Hepatocyte (in vitro differentiated cells): ENCODE results near the gene TCAF1. TPM values are rescaled to one million over a fixed set of nuclear protein-coding genes. Genes with fewer than 3 reads are reported as not detected.

Experiments used
- DNase-seq: peaks from one replicate; pipeline ENCODE4 v3.0.0-alpha.2; 2016; ENCODE audit warnings: low spot score
- H2AFZ ChIP-seq: fragments of 200-600 bp; sonication (generic); 2 replicates; pipeline ENCODE4 v1.6.0; 2016; ENCODE audit warnings: antibody characterized with exemption, mild to moderate bottlenecking
- H3K27ac ChIP-seq: fragments of 200-600 bp; sonication (generic); 2 replicates; pipeline ENCODE4 v1.5.1; 2016; ENCODE audit warnings: mild to moderate bottlenecking
- H3K27me3 ChIP-seq: fragments of 200-600 bp; sonication (generic); 2 replicates; pipeline ENCODE4 v1.6.1; 2016
- H3K36me3 ChIP-seq: fragments of 200-600 bp; sonication (generic); replicated peaks from 2 replicates; pipeline ENCODE4 v1.5.1; 2016; ENCODE audit warnings: low read depth; ENCODE audit not compliant: insufficient read depth
- H3K4me1 ChIP-seq: fragments of 200-600 bp; sonication (generic); 2 replicates; pipeline ENCODE4 v1.5.1; 2016; ENCODE audit warnings: mild to moderate bottlenecking, moderate library complexity; ENCODE audit not compliant: insufficient read depth
- H3K4me2 ChIP-seq: fragments of 200-600 bp; sonication (generic); 2 replicates; pipeline ENCODE4 v1.6.0; 2016
- H3K4me3 ChIP-seq: fragments of 200-600 bp; sonication (generic); 2 replicates; pipeline ENCODE4 v1.5.1; 2016; ENCODE audit warnings: mild to moderate bottlenecking
- H3K79me2 ChIP-seq: fragments of 200-600 bp; sonication (generic); 2 replicates; pipeline ENCODE4 v1.6.0; 2017; ENCODE audit warnings: mild to moderate bottlenecking
- H3K9me2 ChIP-seq: fragments of 200-600 bp; sonication (generic); replicated peaks from 2 replicates; pipeline ENCODE4 v1.6.0; 2017; ENCODE audit warnings: mild to moderate bottlenecking; ENCODE audit not compliant: insufficient read depth
- H3K9me3 ChIP-seq: fragments of 200-600 bp; sonication (generic); 2 replicates; pipeline ENCODE4 v1.5.1; 2016; ENCODE audit warnings: low read depth, mild to moderate bottlenecking
- H4K20me1 ChIP-seq: fragments of 200-600 bp; sonication (generic); 2 replicates; pipeline ENCODE4 v1.6.0; 2016; ENCODE audit warnings: mild to moderate bottlenecking; ENCODE audit not compliant: insufficient read depth, poor library complexity, severe bottlenecking
- EZH2 ChIP-seq: fragments of 200-600 bp; sonication (generic); IDR thresholded peaks from 2 replicates; pipeline ENCODE4 v1.6.1; 2016; ENCODE audit warnings: antibody characterized with exemption, mild to moderate bottlenecking, borderline replicate concordance
- EZH2phosphoT487 ChIP-seq: fragments of 200-600 bp; sonication (generic); IDR thresholded peaks from one replicate; pipeline ENCODE4 v1.6.1; 2018; ENCODE audit warnings: antibody characterized with exemption, mild to moderate bottlenecking, low read depth, moderate library complexity; ENCODE audit not compliant: unreplicated experiment, severe bottlenecking
- WGBS: methylation state at CpG from one replicate; pipeline ENCODE4 v1.1.6; 2016; ENCODE audit warnings: low lambda C conversion rate; ENCODE audit errors: missing lambda C conversion rate; 5-methylcytosine and 5-hydroxymethylcytosine counted together
- polyA plus RNA-seq: library from polyadenylated mRNA; unstranded; fragments of >200 nt; fragmentation: Nextera tagmentation; extraction: Ambion mirVana; gene quantifications from 2 replicates; pipeline ENCODE4 v1.2.1, GENCODE V29; 2016
- total RNA-seq: library from RNA; depleted of rRNA; stranded (reverse); fragments of >200 nt; gene quantifications from 2 replicates; pipeline ENCODE4 v1.2.3, GENCODE V29; 2014
- TF ChIP-seq, protein P1 (sequence below): fragments of 200-600 bp; sonication (generic); IDR thresholded peaks from 2 replicates; pipeline ENCODE4 v1.5.1; 2016; ENCODE audit warnings: antibody characterized with exemption, mild to moderate bottlenecking; ENCODE audit not compliant: poor library complexity

The TCAF1 gene
- 118 and 121 TPM in 2 replicates for total RNA-seq
- polyA plus RNA-seq = 57.4 and 59.6 TPM in 2 replicates

- under 1% methylated on average over 40 of the region's 50 CpGs for WGBS
- H3K4me3 ChIP-seq = peak within 1 kb of the TSS; percentile 64
- H3K9me3 ChIP-seq = no peaks in the 10 kb centered on the region
- peak; percentile 98 for DNase-seq
- no peak for TF ChIP-seq EZH2
- TF ChIP-seq, protein P1, sequence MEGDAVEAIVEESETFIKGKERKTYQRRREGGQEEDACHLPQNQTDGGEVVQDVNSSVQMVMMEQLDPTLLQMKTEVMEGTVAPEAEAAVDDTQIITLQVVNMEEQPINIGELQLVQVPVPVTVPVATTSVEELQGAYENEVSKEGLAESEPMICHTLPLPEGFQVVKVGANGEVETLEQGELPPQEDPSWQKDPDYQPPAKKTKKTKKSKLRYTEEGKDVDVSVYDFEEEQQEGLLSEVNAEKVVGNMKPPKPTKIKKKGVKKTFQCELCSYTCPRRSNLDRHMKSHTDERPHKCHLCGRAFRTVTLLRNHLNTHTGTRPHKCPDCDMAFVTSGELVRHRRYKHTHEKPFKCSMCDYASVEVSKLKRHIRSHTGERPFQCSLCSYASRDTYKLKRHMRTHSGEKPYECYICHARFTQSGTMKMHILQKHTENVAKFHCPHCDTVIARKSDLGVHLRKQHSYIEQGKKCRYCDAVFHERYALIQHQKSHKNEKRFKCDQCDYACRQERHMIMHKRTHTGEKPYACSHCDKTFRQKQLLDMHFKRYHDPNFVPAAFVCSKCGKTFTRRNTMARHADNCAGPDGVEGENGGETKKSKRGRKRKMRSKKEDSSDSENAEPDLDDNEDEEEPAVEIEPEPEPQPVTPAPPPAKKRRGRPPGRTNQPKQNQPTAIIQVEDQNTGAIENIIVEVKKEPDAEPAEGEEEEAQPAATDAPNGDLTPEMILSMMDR = peak; percentile 51
- no peak for TF ChIP-seq EZH2phosphoT487
- H3K4me1 ChIP-seq = peaks cover 30% of the 10 kb centered on the region
- H3K27ac ChIP-seq = peak within 1 kb of the TSS; percentile 97
- H3K9me2 ChIP-seq = no peaks in the 10 kb centered on the region
- no peaks in the 10 kb centered on the region for H3K36me3 ChIP-seq
- H4K20me1 ChIP-seq = peaks cover 15% of the 10 kb centered on the region
- peak within 1 kb of the TSS; percentile 55 for H2AFZ ChIP-seq
- peak within 1 kb of the TSS; percentile 75 for H3K4me2 ChIP-seq
- H3K27me3 ChIP-seq = no peaks in the 10 kb centered on the region
- peaks cover 43% of the 10 kb centered on the region for H3K79me2 ChIP-seq
Observed at GRCh38 chr7:143901668-143902331, at the start of gene TCAF1. TCAF1 (minus strand) TSS chr7:143902176; CDS start chr7:143876608, 25,568 bp downstream.

DNA sequence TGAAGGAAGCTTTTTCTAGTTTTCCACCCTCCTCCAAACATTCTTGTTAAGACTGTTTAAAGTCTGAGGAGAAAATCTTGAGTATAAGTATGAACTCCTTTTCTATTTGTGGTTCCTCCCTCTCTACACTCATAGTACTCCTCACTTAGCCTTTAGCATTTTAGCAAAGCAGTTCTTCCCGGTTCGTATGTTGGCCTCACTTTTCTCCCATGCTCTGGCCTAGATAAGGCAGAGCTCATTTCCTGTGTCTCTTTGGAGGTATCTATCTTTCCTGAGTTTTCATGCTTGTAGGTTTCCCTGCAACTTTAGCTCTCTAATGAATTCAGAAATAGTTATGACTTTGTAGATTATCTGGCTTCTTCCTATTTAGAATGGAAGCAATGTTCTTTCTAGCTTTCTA is 46.8 kb upstream of the TCAF1 start:
- Histone ChIP-seq H3K27me3 (no peaks in the 10 kb centered on the region), H3K27ac (no peak overlapping the region), H4K20me1 (no peaks in the 10 kb centered on the region), H3K4me1 (no peaks in the 10 kb centered on the region), H3K36me3 (no peaks in the 10 kb centered on the region), H3K9me3 (no peaks in the 10 kb centered on the region), H3K79me2 (no peaks in the 10 kb centered on the region), H2AFZ (no peak overlapping the region), H3K4me2 (no peak overlapping the region), H3K9me2 (no peaks in the 10 kb centered on the region), H3K4me3 (no peak overlapping the region)
- no peak for DNase-seq
- WGBS = 87% methylated on average over 2 of the region's 2 CpGs
- TF ChIP-seq EZH2 (no peak), EZH2phosphoT487 (no peak)
- TF ChIP-seq, protein P1 = no peak

DNA sequence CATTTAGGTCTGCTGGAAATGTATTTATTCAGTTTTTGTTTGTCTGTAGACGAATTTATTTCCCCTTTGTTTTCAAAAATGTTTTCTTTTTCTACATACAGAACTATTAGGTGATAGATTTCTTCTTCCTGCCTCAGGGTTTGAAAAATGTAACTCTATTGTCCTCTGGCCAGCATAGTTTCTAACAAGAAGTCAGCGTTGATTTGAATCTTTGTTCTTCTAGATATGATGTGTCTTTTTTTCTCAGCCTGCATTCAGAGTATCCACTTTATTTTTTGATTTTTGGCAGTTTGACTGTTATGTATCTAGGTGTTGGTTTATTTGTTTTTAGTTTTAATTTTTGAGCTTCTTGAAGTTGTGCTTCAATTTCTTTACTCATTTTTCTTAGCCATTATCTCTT is 45.1 kb upstream of the TCAF1 start:
- H3K27me3 ChIP-seq = no peaks in the 10 kb centered on the region
- H4K20me1 ChIP-seq = no peaks in the 10 kb centered on the region
- no peaks in the 10 kb centered on the region for H3K79me2 ChIP-seq
- no peak overlapping the region for H3K4me2 ChIP-seq
- 84% methylated on average over 2 of the region's 2 CpGs for WGBS
- H3K4me1 ChIP-seq = no peaks in the 10 kb centered on the region
- DNase-seq = no peak
- no peaks in the 10 kb centered on the region for H3K36me3 ChIP-seq
- TF ChIP-seq EZH2phosphoT487 (no peak), EZH2 (no peak)
- TF ChIP-seq, protein P1 = no peak
- no peak overlapping the region for H3K4me3 ChIP-seq
- H3K9me2 ChIP-seq = no peaks in the 10 kb centered on the region
- no peaks in the 10 kb centered on the region for H3K9me3 ChIP-seq
- H2AFZ ChIP-seq = no peak overlapping the region
- no peak overlapping the region for H3K27ac ChIP-seq

GRCh38 chr7:143945423-143945822 is 43.4 kb upstream of the TCAF1 start:
- TF ChIP-seq EZH2phosphoT487 = no peak
- TF ChIP-seq EZH2 = no peak
- TF ChIP-seq, protein P1 = no peak
- Histone ChIP-seq H3K36me3 (no peaks in the 10 kb centered on the region), H4K20me1 (no peaks in the 10 kb centered on the region), H3K27me3 (no peaks in the 10 kb centered on the region), H3K4me2 (no peak overlapping the region), H3K9me2 (no peaks in the 10 kb centered on the region), H3K4me3 (no peak overlapping the region), H3K9me3 (no peaks in the 10 kb centered on the region), H3K4me1 (no peaks in the 10 kb centered on the region), H3K79me2 (no peaks in the 10 kb centered on the region), H2AFZ (no peak overlapping the region), H3K27ac (no peak overlapping the region)
- 92% methylated on average over 4 of the region's 4 CpGs for WGBS
- no peak for DNase-seq
